SK-N-MC (cell line): Measurements from ENCODE around the gene RNF166.

Source experiments
- DNase-seq: peaks from one replicate; pipeline ENCODE4 v3.0.0-alpha.2; 2011; ENCODE audit warnings: low read depth, low spot score
- H3K27ac ChIP-seq: fragments of 200-600 bp; sonication (generic); 2 replicates; pipeline ENCODE4 v1.5.1; 2016; ENCODE audit warnings: mixed run types
- H3K36me3 ChIP-seq: fragments of 200-600 bp; sonication (generic); 2 replicates; pipeline ENCODE4 v1.6.1; 2017; ENCODE audit warnings: antibody characterized with exemption, low read length, mixed read lengths; ENCODE audit not compliant: insufficient read depth
- H3K4me3 ChIP-seq: fragments of 200-600 bp; sonication (generic); 2 replicates; pipeline ENCODE4 v1.5.1; 2016
- H3K9ac ChIP-seq: fragments of 200-600 bp; sonication (generic); 2 replicates; pipeline ENCODE4 v1.8.0; 2017; ENCODE audit warnings: mixed run types, mixed read lengths; ENCODE audit not compliant: insufficient read length
- H3K9me3 ChIP-seq: fragments of 200-600 bp; sonication (generic); 2 replicates; pipeline ENCODE4 v1.6.1; 2017; ENCODE audit warnings: low read depth, mild to moderate bottlenecking, antibody characterized with exemption, low read length, moderate library complexity, mixed read lengths
- EZH2 ChIP-seq: fragments of 200-600 bp; sonication (generic); IDR thresholded peaks from one replicate; pipeline ENCODE4 v1.6.1; 2017; ENCODE audit warnings: antibody characterized with exemption
- FOXP2 ChIP-seq: optimal IDR thresholded peaks from 2 replicates; pipeline ENCODE3; 2011; ENCODE audit warnings: mild to moderate bottlenecking, moderate library complexity; ENCODE audit not compliant: insufficient read depth; ENCODE audit errors: extremely low read length, control extremely low read depth
- POLR2AphosphoS5 ChIP-seq: IDR thresholded peaks from 2 replicates; pipeline ENCODE4 v1.6.1; 2012; ENCODE audit warnings: mild to moderate bottlenecking, low read depth, low read length, borderline replicate concordance

Gene RNF166

DNA sequence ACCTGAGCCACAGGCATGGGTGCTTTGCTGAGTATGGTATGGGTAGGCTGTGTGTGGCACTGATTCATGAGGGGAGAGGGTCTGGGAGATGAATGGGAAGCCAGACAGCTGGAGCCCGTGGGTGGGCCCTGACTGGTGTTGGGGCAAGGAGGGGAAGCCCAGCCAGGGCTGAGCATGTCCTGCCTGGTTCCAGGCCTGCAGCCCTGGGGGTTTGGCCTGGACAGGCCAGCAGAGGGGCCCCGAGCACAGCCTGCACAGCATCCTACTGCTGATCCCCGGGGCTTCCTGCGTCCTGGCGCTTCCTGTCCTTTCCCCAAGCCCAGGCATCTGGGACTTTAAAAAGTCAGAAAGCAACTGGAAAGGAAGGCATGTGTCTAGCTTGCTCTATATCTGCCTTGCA, 38.7 kb downstream of the RNF166 start:
- no peaks in the 10 kb centered on the region for H3K9me3 ChIP-seq
- no peak overlapping the region for H3K9ac ChIP-seq
- H3K4me3 ChIP-seq: no peak overlapping the region
- H3K27ac ChIP-seq: no peak overlapping the region
- no peak for DNase-seq
- TF ChIP-seq EZH2: no peak
- no peak for TF ChIP-seq POLR2AphosphoS5
- TF ChIP-seq FOXP2: no peak
- H3K36me3 ChIP-seq: no peaks in the 10 kb centered on the region

DNA sequence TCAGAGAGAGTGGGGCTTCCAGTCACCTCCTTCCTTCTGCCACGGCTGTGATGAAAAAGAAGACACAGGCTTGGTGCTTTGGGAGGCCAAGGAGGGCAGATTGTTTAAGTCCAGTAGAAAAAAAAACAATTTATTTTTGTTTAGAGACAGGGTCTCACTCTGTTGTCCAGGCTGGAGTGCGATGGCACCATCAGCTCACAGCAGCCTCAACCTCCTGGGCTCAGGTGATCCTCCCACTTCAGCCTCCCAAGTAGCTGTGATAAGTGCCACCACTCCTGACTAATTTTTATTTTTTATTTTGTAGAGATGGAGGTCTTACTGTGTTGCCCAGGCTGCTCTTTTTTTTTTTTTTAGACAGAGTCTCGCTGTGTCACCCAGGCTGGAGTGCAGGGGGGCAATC, 40.6 kb downstream of the RNF166 start:
- Histone ChIP-seq H3K27ac (no peak overlapping the region), H3K9me3 (no peaks in the 10 kb centered on the region), H3K36me3 (no peaks in the 10 kb centered on the region), H3K9ac (no peak overlapping the region), H3K4me3 (no peak overlapping the region)
- no peak for TF ChIP-seq FOXP2
- no peak for TF ChIP-seq POLR2AphosphoS5
- DNase-seq: no peak

DNA sequence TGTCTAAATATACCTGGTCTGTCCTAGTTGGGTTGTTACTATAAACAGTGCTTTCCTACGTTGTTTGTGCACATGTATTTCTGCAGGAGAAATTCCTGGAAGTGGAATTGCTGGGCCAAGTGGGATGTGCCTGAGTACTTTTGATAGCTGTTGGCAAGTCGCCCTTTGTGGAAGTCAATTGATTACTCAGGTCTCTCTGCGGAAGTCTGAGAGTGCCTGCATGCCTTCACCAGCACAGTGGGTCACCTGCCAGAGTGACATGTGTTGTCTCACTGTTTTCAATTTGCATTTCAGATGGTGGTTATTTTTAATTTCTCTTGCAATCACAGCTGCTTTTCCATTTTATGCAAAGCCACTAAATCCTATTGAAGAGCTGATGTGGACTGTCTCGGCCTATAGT, 41.1 kb downstream of the RNF166 start:
- Histone ChIP-seq H3K9ac (no peak overlapping the region), H3K4me3 (no peak overlapping the region), H3K27ac (no peak overlapping the region), H3K36me3 (no peaks in the 10 kb centered on the region), H3K9me3 (no peaks in the 10 kb centered on the region)
- no peak for DNase-seq
- no peak for TF ChIP-seq POLR2AphosphoS5
- TF ChIP-seq FOXP2: no peak
- no peak for TF ChIP-seq EZH2

DNA sequence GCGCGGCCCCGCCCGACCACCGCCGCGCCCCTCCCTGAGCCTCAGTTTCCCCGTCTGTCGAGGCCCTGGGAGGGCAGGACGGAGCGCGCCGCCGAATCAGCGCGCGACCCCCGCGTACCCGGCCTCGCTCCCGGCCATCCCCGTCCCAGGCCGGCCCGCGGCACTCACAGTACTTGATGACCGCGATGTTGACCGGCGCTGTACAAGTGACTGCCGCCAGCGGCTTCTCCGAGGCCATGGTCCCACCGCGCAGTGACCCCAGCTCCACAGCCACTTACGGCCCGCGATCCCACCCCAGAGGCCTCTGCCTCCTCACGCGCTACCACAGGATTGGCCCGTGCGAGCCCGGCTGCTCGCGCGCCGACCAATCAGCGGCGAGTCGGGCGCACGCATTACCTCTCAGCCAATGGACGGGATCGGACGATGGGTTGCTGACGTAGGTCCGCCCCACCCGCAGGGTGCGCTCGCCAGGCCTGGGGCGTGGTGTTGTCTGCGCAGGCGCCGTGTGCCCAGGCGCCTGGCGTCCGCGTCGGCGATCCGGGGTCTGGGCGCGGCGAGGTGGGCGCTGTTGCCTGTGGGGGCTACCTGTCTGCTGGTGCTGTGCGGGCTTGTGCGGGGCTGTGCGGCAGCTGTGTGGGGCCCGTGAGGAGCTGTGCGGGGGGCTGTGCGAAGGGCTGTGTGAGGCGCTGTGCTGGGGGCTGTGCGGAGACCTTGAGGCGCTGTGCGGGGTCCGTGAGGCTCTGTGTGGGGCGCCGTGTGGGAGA, 43.2 kb downstream of the RNF166 start, which contains the start of gene MVD:
MVD (minus strand) TSS at position 249 of the 764 bp plus-strand sequence; CDS start at position 238, 11 bp downstream.
- DNase-seq: peak; percentile 37
- peak within 1 kb of the TSS; percentile 36; the same call in 1 of the 2 replicates for H3K27ac ChIP-seq
- peak within 1 kb of the TSS; percentile 76 for H3K9ac ChIP-seq
- H3K9me3 ChIP-seq: no peaks in the 10 kb centered on the region
- no peaks in the 10 kb centered on the region; the same call in 1 of the 2 replicates for H3K36me3 ChIP-seq
- TF ChIP-seq POLR2AphosphoS5: peak; percentile 91
- no peak for TF ChIP-seq FOXP2
- H3K4me3 ChIP-seq: peak within 1 kb of the TSS; percentile 83

DNA sequence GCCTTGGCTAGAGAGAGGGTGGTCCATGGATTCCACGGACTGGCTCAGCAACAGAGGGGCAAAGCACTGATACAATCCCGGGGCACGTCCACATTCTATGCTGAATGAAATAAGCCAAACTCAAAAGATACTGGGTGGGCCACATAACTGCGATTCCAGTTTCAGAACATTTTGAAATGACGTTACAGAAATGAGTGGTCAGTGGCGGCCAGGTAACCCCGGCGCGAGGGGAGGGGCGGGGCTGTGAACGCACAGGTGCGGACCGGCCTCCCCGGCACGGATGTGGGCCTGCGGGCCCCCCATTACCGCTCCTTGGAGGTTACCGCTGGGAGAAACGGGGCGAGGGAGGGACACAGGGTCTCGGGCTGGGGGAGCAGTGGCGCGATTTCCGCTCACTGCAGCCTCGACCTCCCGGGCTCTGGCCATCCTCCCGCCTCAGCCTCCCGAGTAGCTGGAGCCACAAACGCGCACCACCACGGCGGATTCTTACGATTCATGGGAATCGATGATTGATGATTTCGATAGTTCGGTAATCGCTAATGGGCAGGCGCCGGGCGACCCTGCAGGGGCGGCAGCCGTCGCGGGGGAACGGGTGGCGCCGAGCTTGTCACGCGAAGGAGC, 43.9 kb downstream of the RNF166 start:
- Histone ChIP-seq H3K4me3 (peak overlapping the region; percentile 83), H3K36me3 (no peaks in the 10 kb centered on the region; the same call in 1 of the 2 replicates), H3K27ac (0 out of 2 replicates have a peak overlapping the region, but pooled peaks have one; percentile 36), H3K9ac (peak overlapping the region; percentile 76), H3K9me3 (no peaks in the 10 kb centered on the region)
- DNase-seq: no peak
- no peak for TF ChIP-seq POLR2AphosphoS5
- no peak for TF ChIP-seq EZH2
- TF ChIP-seq FOXP2: no peak

DNA sequence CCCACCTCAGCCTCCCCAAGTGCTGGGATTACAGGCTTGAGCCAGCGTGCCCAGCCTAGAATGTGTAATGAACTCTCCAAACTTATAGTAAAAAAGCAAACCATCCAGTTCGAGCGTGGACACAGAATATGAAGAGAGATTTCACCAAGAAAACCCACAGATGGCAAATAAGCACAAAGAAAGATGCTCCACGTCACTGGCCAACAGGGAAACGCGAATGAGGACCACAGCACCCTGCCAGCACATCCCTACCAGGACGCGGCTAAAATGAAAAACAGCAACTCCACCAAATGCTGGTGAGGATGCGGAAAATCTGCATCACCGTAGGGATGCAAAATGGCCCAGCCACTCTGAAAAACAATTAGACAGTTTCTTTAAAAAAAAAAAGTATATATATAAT, 44.7 kb downstream of the RNF166 start:
- H3K9me3 ChIP-seq: no peaks in the 10 kb centered on the region
- H3K27ac ChIP-seq: no peak overlapping the region
- DNase-seq: no peak
- H3K4me3 ChIP-seq: peak overlapping the region; percentile 40; the same call in 1 of the 2 replicates
- no peaks in the 10 kb centered on the region; the same call in 1 of the 2 replicates for H3K36me3 ChIP-seq
- no peak for TF ChIP-seq FOXP2
- no peak for TF ChIP-seq EZH2
- TF ChIP-seq POLR2AphosphoS5: no peak
- no peak overlapping the region for H3K9ac ChIP-seq

DNA sequence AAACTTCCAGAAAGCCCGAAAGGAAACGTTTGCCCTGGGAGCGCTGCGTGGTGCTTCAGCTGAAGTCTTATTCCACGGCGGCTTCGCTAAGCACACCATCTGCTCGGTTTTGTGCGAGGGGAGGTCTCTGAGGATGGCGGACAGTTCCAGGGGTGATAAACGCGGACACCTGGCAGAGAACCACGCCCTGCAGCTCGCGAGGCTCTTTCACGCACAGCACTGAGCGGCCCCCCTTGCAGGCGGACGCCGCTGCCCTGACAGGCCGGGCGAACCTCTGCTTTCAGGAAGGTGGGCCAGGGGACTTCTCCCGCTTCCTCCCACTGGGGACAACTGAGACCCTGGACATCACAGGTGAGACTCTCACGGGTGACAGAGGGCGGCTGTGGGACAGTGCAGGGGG, 47.0 kb downstream of the RNF166 start:
- no peak overlapping the region for H3K9ac ChIP-seq
- H3K9me3 ChIP-seq: no peaks in the 10 kb centered on the region
- DNase-seq: no peak
- H3K4me3 ChIP-seq: no peak overlapping the region
- no peak overlapping the region for H3K27ac ChIP-seq
- TF ChIP-seq POLR2AphosphoS5 (no peak), EZH2 (no peak), FOXP2 (no peak)
- no peaks in the 10 kb centered on the region; the same call in 1 of the 2 replicates for H3K36me3 ChIP-seq

DNA sequence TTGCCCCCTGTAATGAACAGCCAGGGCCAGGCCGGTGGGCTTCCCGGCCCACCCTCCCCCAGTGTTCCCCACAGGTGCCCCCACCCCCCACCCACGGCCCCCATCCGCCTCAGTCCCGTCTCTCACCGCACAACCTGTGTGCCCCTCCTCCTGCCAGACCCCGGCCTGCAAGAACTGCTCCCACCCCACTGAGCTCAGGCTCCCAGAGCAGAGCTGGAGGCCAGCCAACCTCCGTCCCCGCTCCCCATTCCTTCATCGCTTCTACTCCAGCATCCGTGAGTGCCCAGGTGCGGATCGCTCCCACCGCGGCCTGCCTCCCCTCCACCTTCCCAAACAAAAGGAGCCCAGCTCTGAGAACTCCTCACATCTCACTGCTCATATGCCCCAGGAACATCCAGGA, 47.5 kb downstream of the RNF166 start:
- TF ChIP-seq EZH2 (no peak), POLR2AphosphoS5 (no peak), FOXP2 (no peak)
- no peak overlapping the region for H3K27ac ChIP-seq
- no peak overlapping the region for H3K9ac ChIP-seq
- no peaks in the 10 kb centered on the region for H3K9me3 ChIP-seq
- no peaks in the 10 kb centered on the region; the same call in 1 of the 2 replicates for H3K36me3 ChIP-seq
- no peak for DNase-seq
- no peak overlapping the region for H3K4me3 ChIP-seq
